Measurements from ENCODE around the gene RPS25.

- peak; percentile 85 for TF ChIP-seq POLR2A (IDR thresholded peaks at IDR 0.05; ENCODE audit: low read depth, low read length)
- TF ChIP-seq E2F4 (IDR thresholded peaks at IDR 0.05; ENCODE audit: low read depth, low read length) = 0 out of 2 replicates have a peak, but pooled peaks have one; percentile 55
- peak; percentile 26 for TF ChIP-seq E4F1 (IDR thresholded peaks at IDR 0.05; ENCODE audit: borderline replicate concordance, partially characterized antibody)
- no peak for TF ChIP-seq CTCF (IDR thresholded peaks at IDR 0.05 in 2 of 3, conservative IDR thresholded peaks at IDR 0.05 in 1 of 3; ENCODE audit: control insufficient read depth in 2 of 3, extremely low read depth in 1 of 3, insufficient read depth in 1 of 3, low read depth in 3 of 3, low read length in 3 of 3)
- TF ChIP-seq NRF1 (conservative IDR thresholded peaks at IDR 0.05; ENCODE audit: low read depth, low read length) = 0 out of 2 replicates have a peak, but pooled peaks have one; percentile 10
- no peak for TF ChIP-seq PRDM15 (CRISPR knock-in tag; IDR thresholded peaks at IDR 0.05)
- TF ChIP-seq E2F8 (IDR thresholded peaks at IDR 0.05; ENCODE audit: low read depth, partially characterized antibody) = no peak
- TF ChIP-seq ETV6 (conservative IDR thresholded peaks at IDR 0.05 in 1 of 2, IDR thresholded peaks at IDR 0.05 in 1 of 2; ENCODE audit: borderline replicate concordance in 1 of 2, low read depth in 1 of 2) = no peak
- TF ChIP-seq EP300 (IDR thresholded peaks at IDR 0.05; ENCODE audit: borderline replicate concordance in 1 of 2, control insufficient read depth in 1 of 2, low read depth in 2 of 2, low read length in 2 of 2) = 0 out of 4 replicates have a peak, but pooled peaks have one; percentile 17 to 29
- TF ChIP-seq SP1 (IDR thresholded peaks at IDR 0.05; ENCODE audit: low read depth, low read length) = peak; percentile 32
- TF ChIP-seq ZZZ3 (IDR thresholded peaks at IDR 0.05; ENCODE audit: control insufficient read depth, insufficient read length, low read depth) = no peak
- peak in 1 of 2 experiments; percentile 33; a peak in 1 of 3 replicates for TF ChIP-seq EGR1 (IDR thresholded peaks at IDR 0.05; ENCODE audit: borderline replicate concordance in 1 of 2, low read depth in 2 of 2, low read length in 2 of 2)
- no peak for TF ChIP-seq JUNB (IDR thresholded peaks at IDR 0.05)
- peak; percentile 64; the same call in 1 of the 2 replicates for TF ChIP-seq STAT1 (conservative IDR thresholded peaks at IDR 0.05)
Measured at GRCh38 chr11:119067371-119068222, 49.5 kb upstream of the RPS25 start, which contains the start of gene VPS11.
